ENCODE measurements around the gene TESMIN. TPM values are rescaled to one million over a fixed set of nuclear protein-coding genes. Genes with fewer than 3 reads are reported as not detected.

The TESMIN gene
- polyA plus RNA-seq, 4 donors = 17.8 to 21.3 (median 19.5) TPM

- no peak for DNase-seq (ENCODE audit: low read depth in 4 of 4, low spot score in 3 of 4)
Measured at GRCh38 chr11:68685656-68686380, 65.5 kb downstream of the TESMIN start.

GRCh38 chr11:68684385-68685356 is 66.6 kb downstream of the TESMIN start, which contains the start of gene GAL:
Gene GAL (plus strand): TSS chr11:68684544. CDS start chr11:68684924, 380 bp downstream.
- no peak for DNase-seq (ENCODE audit: low read depth in 4 of 4, low spot score in 3 of 4)

DNA sequence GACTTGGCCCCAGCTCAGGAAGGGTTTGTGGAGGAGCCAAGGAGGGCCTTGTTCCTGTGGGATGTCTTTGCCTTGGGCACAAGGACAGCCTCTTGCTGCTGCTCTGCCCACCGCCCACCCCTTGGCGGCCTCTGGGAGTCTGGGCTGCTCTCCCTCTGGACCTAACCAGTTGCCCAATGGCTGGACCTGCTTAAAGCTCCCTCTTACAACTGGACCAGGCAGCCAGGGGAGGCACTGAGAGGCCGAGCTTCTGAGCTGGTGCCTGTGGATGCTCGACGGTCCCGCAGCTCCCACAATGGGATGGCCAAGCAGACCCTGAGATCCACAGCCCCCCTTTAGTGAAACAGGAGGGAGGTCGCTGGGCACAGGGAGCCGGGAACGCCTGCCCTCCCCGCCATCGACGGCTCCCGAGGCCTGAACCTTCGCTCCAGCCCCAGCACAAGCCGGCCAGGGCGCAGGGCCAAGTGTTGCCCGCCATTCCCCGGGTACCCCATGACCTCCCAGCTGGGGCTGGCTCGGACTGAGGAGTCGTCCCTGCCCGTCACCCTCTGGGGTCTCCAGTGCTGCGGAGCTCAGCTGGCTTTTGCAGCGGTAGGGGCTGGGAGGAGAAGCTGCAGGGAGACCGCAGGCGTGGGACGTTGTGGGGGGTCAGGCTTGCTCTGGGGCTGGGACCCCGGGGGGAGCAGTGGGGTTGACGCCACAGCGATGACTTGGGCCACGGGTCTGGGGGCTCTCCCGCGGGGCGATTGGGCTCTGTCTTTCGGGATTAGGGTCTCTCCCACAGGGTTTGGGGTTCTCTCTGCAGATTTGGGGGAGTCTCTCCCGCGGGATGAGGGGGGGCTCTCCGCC is 67.6 kb downstream of the TESMIN start:
- no peak for DNase-seq (ENCODE audit: low read depth in 4 of 4, low spot score in 3 of 4)

DNA sequence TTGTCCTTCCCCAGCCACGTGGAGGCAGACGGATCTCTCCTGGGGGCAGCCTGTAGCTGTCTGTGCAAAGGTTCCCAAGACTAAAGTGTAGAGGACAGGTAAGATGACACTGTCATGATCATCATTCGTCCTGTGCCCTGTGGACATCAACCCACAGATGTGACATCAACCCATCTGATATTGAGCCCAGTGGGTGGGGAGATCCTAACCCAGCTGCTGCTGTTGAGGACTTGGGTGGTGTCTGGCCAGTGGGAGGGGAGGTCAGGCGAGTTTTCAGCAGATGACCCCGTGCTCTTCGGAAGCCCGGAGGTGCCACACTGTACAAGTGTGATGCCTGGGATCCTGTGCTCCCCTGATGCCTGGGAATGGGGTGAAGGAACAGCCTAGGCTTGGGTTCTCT is 68.2 kb downstream of the TESMIN start:
- DNase-seq (ENCODE audit: low read depth in 4 of 4, low spot score in 3 of 4) = no peak

DNA sequence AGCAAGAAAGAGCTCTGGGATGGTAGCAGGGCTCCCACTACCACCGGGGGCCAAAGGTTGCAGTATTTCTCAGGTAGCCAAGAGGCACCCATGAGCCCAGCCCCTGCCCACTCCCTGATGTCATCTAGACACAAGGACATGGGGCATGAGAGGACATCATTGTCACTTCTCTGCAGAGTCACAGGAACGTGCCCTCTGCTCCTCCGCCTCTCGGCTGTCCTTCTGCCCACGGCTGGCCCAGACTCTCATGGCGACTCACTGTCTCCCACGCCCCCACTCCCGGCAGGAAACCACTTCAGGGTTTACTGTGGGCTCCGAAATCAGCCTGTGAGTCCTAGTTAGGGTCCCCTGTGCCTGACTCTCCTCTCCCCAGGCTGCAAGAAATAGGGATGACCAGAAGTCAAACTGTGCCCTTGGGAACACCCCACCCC is 68.8 kb downstream of the TESMIN start:
- DNase-seq (ENCODE audit: low read depth in 4 of 4, low spot score in 3 of 4) = no peak

GRCh38 chr11:68680541-68681231 is 70.6 kb downstream of the TESMIN start:
- no peak for DNase-seq (ENCODE audit: low read depth in 4 of 4, low spot score in 3 of 4)

- no peak for DNase-seq (ENCODE audit: low read depth in 4 of 4, low spot score in 3 of 4)
Measured at GRCh38 chr11:68678031-68678441, 73.3 kb downstream of the TESMIN start.

- no peak for DNase-seq (ENCODE audit: low read depth in 4 of 4, low spot score in 3 of 4)
Measured at GRCh38 chr11:68677432-68677831, 73.9 kb downstream of the TESMIN start.

DNA sequence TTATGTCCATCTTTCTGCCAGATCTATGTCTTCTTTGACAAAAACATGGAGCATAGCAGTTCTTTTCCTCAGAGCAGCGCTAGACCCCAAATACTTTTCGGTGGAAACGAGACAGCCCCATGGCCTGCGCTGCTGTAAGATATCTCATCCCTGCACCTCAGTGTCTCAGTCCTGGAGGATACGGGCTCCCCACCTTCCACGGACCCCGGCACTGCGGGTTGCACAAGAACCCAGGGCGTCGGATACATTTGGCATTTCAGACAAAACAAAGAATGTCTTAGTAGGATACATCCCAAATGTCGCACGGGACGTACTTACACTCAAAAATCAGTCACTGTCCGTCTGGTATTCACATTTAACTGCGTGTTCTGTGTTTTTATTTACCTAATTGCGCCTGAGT is 76.9 kb downstream of the TESMIN start:
- no peak for DNase-seq (ENCODE audit: low read depth in 4 of 4, low spot score in 3 of 4)

- no peak for DNase-seq (ENCODE audit: low read depth in 4 of 4, low spot score in 3 of 4)
Measured at GRCh38 chr11:68673991-68674390, 77.3 kb downstream of the TESMIN start.

DNA sequence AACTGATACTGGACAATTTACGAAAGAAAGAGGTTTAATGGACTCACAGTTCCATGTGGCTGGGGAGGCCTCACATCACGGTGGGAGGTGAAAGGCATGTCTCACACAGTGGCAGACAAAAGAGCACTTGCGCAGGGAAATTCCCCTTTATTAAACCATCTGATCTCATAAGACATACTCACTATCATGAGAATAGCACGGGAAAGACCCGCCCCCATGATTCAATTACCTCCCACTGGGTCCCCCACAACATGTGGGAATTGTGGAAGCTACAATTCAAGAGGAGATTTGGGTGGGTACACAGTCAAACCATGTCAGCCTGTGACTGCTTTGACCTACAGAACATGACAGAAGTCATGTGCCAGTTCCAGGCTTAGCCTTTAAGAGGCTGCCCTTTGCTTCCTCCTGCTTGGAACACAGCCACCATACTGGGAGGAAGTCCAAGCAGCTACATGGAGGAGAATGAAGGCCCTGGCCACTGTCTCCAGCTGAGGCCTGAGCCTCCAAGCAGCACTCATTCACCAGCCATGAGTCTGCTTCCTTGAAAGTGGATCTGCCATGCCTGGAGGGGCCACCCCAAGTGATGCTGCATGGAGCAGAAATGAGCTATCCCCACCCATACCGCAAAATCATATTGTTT is 77.9 kb downstream of the TESMIN start:
- DNase-seq (ENCODE audit: low read depth in 4 of 4, low spot score in 3 of 4) = no peak

DNA sequence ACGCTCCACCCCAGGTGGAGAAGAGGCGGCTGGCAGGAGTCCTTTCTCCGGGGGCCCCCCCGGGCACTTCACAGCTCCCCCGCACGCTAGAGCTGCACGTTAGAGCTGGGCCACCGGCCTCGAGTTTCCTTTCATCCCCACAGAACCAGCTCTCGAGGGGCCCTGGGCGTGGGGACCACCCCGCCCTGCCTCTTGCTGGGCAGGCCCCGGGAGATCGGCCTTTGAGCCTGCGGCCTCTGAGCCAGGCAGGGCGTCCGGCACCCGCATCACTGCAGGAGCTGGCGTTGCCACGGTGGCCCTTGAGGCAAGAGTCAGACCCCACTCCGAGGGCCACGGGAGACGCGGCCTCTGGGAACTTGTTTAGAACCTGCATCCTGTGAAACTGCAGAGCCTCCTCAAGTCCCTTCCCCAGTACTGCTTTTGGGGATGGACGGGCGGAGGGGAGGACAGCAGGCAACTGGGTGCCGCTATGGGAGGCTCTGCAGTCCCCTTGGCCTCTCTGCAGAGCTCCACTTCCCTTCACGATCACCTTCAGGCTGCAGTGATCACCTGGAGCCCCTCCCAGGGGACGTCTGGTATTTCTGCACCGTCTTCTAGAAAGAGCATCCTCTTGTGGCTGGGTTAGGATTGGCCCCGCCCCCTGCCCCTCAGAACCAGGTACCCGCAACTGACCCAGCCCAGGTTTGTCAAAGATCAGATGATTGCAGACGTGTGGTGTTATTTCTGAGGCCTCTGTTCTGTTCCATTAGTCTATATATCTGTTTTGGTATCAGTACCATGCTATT is 80.9 kb downstream of the TESMIN start:
- DNase-seq (ENCODE audit: low read depth in 4 of 4, low spot score in 3 of 4) = no peak

GRCh38 chr11:68669301-68670090 is 81.8 kb downstream of the TESMIN start:
- no peak for DNase-seq (ENCODE audit: low read depth in 4 of 4, low spot score in 3 of 4)

- DNase-seq (ENCODE audit: low read depth in 4 of 4, low spot score in 3 of 4) = no peak
Measured at GRCh38 chr11:68667511-68668500, 83.5 kb downstream of the TESMIN start.

DNA sequence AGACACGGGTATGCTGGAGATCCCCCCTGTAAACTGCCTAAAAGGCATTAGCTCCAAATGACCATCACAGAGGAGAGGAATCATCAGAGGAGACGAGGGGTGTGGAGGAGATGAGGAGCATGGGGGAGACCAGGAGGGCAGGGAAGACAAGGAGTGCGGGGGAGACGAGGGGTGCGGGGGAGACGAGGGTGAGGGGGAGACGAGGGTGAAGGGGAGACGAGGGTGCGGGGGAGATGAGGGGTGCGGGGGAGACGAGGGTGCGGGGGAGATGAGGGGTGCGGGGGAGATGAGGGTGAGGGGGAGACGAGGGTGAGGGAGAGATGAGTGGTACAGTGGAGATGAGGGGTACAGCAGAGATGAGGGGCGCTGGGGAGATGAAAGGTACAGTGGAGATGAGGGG is 84.5 kb downstream of the TESMIN start:
- no peak for DNase-seq (ENCODE audit: low read depth in 4 of 4, low spot score in 3 of 4)

DNA sequence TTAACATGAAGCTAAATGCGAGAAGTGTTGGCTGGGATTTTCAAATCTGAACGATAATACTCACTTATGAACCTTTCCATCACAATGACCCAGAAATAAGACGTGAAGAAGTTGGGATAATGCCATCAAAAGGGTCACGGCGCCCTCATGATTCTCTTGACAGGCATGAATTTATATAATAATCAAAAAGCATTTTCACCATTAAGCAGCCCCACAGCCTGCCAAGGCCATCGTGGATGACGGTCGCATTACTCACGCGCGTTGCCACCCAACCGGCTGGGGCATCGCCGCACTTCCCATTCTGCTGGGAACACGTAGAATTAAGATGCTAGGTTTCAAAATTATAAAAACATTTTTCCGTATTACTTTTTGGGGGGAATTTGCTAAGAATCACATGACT is 85.9 kb downstream of the TESMIN start:
- DNase-seq (ENCODE audit: low read depth in 4 of 4, low spot score in 3 of 4) = no peak

GRCh38 chr11:68664906-68665305 is 86.4 kb downstream of the TESMIN start:
- no peak for DNase-seq (ENCODE audit: low read depth in 4 of 4, low spot score in 3 of 4)

Data from right renal pelvis (tissue), 4 donors.